GM23338 (cell line): Measurements from ENCODE around the gene CST9L.

ENCODE experiments used
- CTCF ChIP-seq, 2 experiments: fragments of 200-600 bp in 1 of 2; sonication (generic) in 1 of 2; conservative IDR thresholded peaks; 2 replicates each; pipeline versions ENCODE4 v1.5.1 to v1.6.1; 2016 to 2017; ENCODE audit warnings: antibody characterized with exemption in 2 of 2, low read depth in 2 of 2, mild to moderate bottlenecking in 2 of 2, moderate library complexity in 1 of 2
- EZH2 ChIP-seq: fragments of 200-600 bp; sonication (generic); IDR thresholded peaks from one replicate; pipeline ENCODE4 v1.8.0; 2017; ENCODE audit warnings: antibody characterized with exemption, mild to moderate bottlenecking, low read depth; ENCODE audit not compliant: unreplicated experiment
- EZH2phosphoT487 ChIP-seq: fragments of 200-600 bp; sonication (generic); IDR thresholded peaks from one replicate; pipeline ENCODE4 v1.8.1; 2018; ENCODE audit warnings: antibody characterized with exemption; ENCODE audit not compliant: unreplicated experiment
- JUNB ChIP-seq: IDR thresholded peaks from one replicate; pipeline ENCODE4 v1.6.1; 2016; ENCODE audit warnings: antibody characterized with exemption; ENCODE audit not compliant: unreplicated experiment
- POLR2AphosphoS5 ChIP-seq: IDR thresholded peaks from 2 replicates; pipeline ENCODE4 v1.6.1; 2016; ENCODE audit warnings: antibody characterized with exemption, low read depth
- REST ChIP-seq: IDR thresholded peaks from one replicate; pipeline ENCODE4 v1.6.1; 2018; ENCODE audit warnings: antibody characterized with exemption; ENCODE audit not compliant: unreplicated experiment
- STAT1 ChIP-seq: IDR thresholded peaks from one replicate; pipeline ENCODE4 v1.6.1; 2016; ENCODE audit warnings: antibody characterized with exemption; ENCODE audit not compliant: unreplicated experiment
- ZNF114 ChIP-seq: fragments of 250-450 bp; sonication (Bioruptor Pico); IDR thresholded peaks from 2 replicates; pipeline ENCODE4 v1.5.0; 2020; ENCODE audit warnings: mild to moderate bottlenecking, moderate library complexity
- ZNF331 ChIP-seq: fragments of 250-450 bp; sonication (Bioruptor Pico); IDR thresholded peaks from 2 replicates; pipeline ENCODE4 v1.5.0; 2020; ENCODE audit warnings: low read depth, mild to moderate bottlenecking, moderate library complexity

- TF ChIP-seq CTCF (conservative IDR thresholded peaks at IDR 0.05; ENCODE audit: low read depth in 2 of 2) (no peak), EZH2 (no peak), POLR2AphosphoS5 (no peak), STAT1 (no peak), REST (no peak), EZH2phosphoT487 (no peak), ZNF114 (CRISPR knock-in tag) (no peak), JUNB (no peak), ZNF331 (no peak)
These were observed 34.0 kb upstream of the CST9L start for GRCh38 chr20:23602241-23602640.
